Activated CD8-positive, alpha-beta T cell treated with anti-CD3 and anti-CD28 coated beads for 36 hours (primary cell): ENCODE measurements around the gene AK8. TPM values are rescaled to one million over a fixed set of nuclear protein-coding genes. Genes with fewer than 3 reads are reported as not detected.
A peak's percentile ranks its signal among the peaks of the same experiment; 100 is the strongest.

Experiments used
- ATAC-seq: fragments of 200-7000 bp; cut with Tn5 transposase; one replicate; pipeline ENCODE4 v1.10.0; 2021; ENCODE audit warnings: mild to moderate bottlenecking, moderate library complexity
- CTCF ChIA-PET: fragments of 350-600 bp; sonication (Branson Sonifier 250); formaldehyde crosslinking; loops from one replicate; lab custom pipeline; 2021; ENCODE audit warnings: antibody characterized with exemption; lab: Charles Lee
- POLR2A ChIA-PET: fragments of 350-600 bp; sonication (Branson Sonifier 250); formaldehyde crosslinking; loops from one replicate; lab custom pipeline; 2021; ENCODE audit warnings: antibody characterized with exemption; lab: Charles Lee
- DNase-seq: peaks from one replicate; pipeline ENCODE4 v3.0.0-alpha.2; 2020
- H3K27ac Mint-ChIP-seq: one replicate; pipeline ENCODE4 v1.8.0; 2021; ENCODE audit warnings: mild to moderate bottlenecking, mixed read lengths
- H3K27me3 Mint-ChIP-seq: one replicate; pipeline ENCODE4 v1.8.0; 2021; ENCODE audit warnings: mixed read lengths
- H3K36me3 Mint-ChIP-seq: one replicate; pipeline ENCODE4 v1.8.0; 2021; ENCODE audit warnings: low read depth, mixed read lengths
- H3K4me1 Mint-ChIP-seq: one replicate; pipeline ENCODE4 v1.8.0; 2021; ENCODE audit warnings: low read depth, mixed read lengths
- H3K4me3 Mint-ChIP-seq: one replicate; pipeline ENCODE4 v1.8.0; 2021; ENCODE audit warnings: mild to moderate bottlenecking, moderate library complexity, mixed read lengths
- H3K9me3 Mint-ChIP-seq: one replicate; pipeline ENCODE4 v1.8.0; 2021; ENCODE audit warnings: mixed read lengths
- intact Hi-C: fragments of 100-400 bp; cut with micrococcal nuclease; formaldehyde crosslinking; loops from one replicate; pipeline ENCODE4 v1.10.0; 2022
- total RNA-seq, 2 experiments: library from RNA; stranded (reverse); gene quantifications; one replicate each; pipeline ENCODE4 v1.2.3, GENCODE V29; 2021
- TF ChIP-seq, protein P1 (sequence below): fragments of 200-600 bp; IDR thresholded peaks from one replicate; pipeline ENCODE4 v1.8.0; 2022; ENCODE audit warnings: antibody characterized with exemption, mild to moderate bottlenecking

AK8 gene
- total RNA-seq, 2 experiments from 2014 or later, result not detected

DNA sequence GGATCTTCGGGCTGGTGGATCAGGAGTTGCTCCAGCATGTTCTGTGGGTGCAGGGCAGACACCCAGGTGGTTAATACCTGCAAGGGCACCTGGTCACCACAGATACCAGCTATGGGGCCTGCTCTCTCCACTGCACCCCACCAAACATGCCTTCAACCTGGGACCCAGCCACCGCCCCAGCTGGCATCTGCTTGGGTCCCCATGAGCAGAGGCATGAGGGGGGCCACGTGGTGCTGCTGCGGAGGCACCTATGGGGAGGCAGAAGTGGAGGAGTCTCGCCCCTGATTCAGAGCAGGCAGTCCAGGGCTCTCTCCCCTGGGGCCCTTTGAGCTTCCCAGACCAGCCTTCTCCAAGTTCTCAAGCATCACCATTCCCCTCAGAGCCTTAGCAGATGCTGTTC, 2.9 kb downstream of the AK8 start:
- intact Hi-C loops, result no loop called here
- CTCF ChIA-PET, result interaction anchor here (1.0 to 1.3 kb wide), 2 partner anchors 26 kb away, joined by 3 read pairs; no protein-coding TSS in a partner anchor
- Mint-ChIP-seq H3K4me1 (peaks cover 14% of the 10 kb centered on the region), H3K36me3 (no peaks in the 10 kb centered on the region), H3K27me3 (no peaks in the 10 kb centered on the region), H3K4me3 (no peak overlapping the region), H3K27ac (no peak overlapping the region), H3K9me3 (no peaks in the 10 kb centered on the region)
- DNase-seq (no peak), ATAC-seq (no peak)
- TF ChIP-seq, protein P1, sequence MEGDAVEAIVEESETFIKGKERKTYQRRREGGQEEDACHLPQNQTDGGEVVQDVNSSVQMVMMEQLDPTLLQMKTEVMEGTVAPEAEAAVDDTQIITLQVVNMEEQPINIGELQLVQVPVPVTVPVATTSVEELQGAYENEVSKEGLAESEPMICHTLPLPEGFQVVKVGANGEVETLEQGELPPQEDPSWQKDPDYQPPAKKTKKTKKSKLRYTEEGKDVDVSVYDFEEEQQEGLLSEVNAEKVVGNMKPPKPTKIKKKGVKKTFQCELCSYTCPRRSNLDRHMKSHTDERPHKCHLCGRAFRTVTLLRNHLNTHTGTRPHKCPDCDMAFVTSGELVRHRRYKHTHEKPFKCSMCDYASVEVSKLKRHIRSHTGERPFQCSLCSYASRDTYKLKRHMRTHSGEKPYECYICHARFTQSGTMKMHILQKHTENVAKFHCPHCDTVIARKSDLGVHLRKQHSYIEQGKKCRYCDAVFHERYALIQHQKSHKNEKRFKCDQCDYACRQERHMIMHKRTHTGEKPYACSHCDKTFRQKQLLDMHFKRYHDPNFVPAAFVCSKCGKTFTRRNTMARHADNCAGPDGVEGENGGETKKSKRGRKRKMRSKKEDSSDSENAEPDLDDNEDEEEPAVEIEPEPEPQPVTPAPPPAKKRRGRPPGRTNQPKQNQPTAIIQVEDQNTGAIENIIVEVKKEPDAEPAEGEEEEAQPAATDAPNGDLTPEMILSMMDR, result no peak
- POLR2A ChIA-PET, result no interaction called here

DNA sequence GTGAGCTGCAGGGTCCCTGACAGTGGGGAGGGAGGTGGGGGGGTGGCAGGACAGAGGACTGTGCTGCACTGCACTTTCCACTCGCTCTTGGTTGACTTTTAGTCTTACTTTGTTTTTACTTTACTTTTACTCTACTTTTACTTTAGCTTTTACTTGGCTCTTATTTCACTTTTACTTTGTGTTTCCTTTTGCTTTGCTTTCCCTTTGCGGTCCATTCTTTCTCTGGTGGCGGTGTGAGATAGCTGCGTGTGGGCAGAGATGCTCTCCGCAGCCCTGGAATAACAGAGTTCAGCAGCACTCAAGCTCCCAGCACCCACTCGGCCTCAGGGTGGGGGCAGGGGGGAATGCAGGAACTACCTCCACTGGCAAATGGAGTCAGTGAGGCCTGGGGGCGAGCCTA, 4.7 kb downstream of the AK8 start:
- ChIA-PET CTCF (interaction anchor here (1.6 kb wide), 1 partner anchor 27 kb away, joined by 3 read pairs; no protein-coding TSS in a partner anchor), POLR2A (interaction anchor here (1.0 kb wide), 1 partner anchor 9 kb away, joined by 3 read pairs; no protein-coding TSS in a partner anchor)
- DNase-seq (peak; percentile 21), ATAC-seq (peak; percentile 49)
- Mint-ChIP-seq H3K36me3 (no peaks in the 10 kb centered on the region), H3K9me3 (no peaks in the 10 kb centered on the region), H3K4me1 (peaks cover 8% of the 10 kb centered on the region), H3K27ac (peak overlapping the region; percentile 65), H3K27me3 (no peaks in the 10 kb centered on the region), H3K4me3 (peak overlapping the region; percentile 24)
- TF ChIP-seq, protein P1, result no peak
- intact Hi-C loops, result no loop called here

DNA sequence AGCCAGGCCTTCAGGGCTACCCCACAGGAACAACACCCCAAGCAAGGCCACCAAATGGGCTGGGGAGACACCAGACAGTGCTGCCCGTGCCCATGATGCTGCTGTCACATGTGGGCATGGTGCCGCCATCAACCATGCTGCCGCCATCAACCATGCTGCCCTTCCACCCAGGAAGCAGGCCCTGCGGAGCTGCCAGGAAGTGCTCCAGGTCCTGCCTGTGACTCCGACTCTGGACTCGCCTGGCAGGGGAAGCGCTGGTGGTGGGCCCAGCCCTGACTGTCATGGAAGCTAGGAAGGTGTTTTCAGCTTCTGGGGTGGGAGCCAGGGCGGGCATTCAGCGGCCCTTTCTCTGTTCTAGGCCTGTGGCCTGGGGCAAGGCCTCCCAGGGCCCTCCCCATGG, 8.8 kb downstream of the AK8 start:
- TF ChIP-seq, protein P1, result no peak
- Mint-ChIP-seq H3K4me3 (no peak overlapping the region), H3K4me1 (peaks cover 12% of the 10 kb centered on the region), H3K9me3 (no peaks in the 10 kb centered on the region), H3K27me3 (no peaks in the 10 kb centered on the region), H3K27ac (no peak overlapping the region), H3K36me3 (no peaks in the 10 kb centered on the region)
- CTCF ChIA-PET, result no interaction called here
- DNase-seq (no peak), ATAC-seq (no peak)
- POLR2A ChIA-PET, result no interaction called here
- intact Hi-C loops, result no loop called here

DNA sequence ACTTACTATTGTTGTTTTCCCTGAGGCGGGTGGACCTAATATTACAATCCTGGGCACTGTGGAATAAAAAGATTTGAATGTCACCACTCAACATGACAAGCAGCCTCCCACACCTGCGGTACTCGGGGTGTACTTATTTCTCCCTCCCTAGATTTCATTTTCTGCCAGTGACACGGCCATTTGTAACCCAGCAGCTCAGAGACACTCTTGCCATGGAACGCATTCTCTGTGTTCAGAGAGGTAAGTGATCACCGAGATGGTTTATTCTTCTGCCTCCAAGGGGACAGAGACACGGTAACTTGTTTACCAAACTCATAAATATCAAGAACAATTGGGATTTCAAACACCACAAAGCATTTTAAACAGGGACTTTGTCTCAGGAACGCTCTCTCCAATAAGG, 11.2 kb downstream of the AK8 start:
- Mint-ChIP-seq H3K27ac (no peak overlapping the region), H3K4me3 (no peak overlapping the region), H3K27me3 (no peaks in the 10 kb centered on the region), H3K9me3 (no peaks in the 10 kb centered on the region), H3K36me3 (no peaks in the 10 kb centered on the region), H3K4me1 (peaks cover 19% of the 10 kb centered on the region)
- TF ChIP-seq, protein P1, result no peak
- ATAC-seq (no peak), DNase-seq (no peak)
- intact Hi-C loops, result no loop called here
- CTCF ChIA-PET, result no interaction called here
- POLR2A ChIA-PET, result no interaction called here

DNA sequence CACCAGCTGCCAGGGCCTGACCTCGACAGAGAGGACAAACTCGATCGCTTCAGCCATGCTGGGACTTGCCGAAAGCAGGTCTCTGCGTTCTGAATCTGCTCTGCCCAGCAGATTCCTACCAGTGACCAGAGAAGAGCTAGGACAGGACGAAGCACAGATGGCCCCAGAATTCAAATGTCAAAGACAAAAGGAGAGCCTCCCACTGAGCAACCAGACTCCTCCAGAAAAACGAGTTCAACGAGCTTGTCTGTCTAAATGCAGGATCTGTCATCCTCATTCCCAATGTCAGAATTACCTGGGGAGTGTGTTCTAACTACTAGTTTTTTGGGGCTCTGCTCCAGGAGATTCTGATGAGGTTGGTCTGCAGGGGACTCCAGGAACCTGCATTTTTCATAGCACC, 13.4 kb downstream of the AK8 start:
- ChIA-PET POLR2A (interaction anchor here (0.8 to 1.1 kb wide), 4 partner anchors 9 to 39 kb away, joined by 3 to 4 read pairs (median 3); no protein-coding TSS in a partner anchor), CTCF (interaction anchor here (0.6 to 1.0 kb wide), 2 partner anchors 36 to 773 kb away, joined by 3 to 4 read pairs; no protein-coding TSS in a partner anchor)
- intact Hi-C loops, result no loop called here
- Mint-ChIP-seq H3K4me1 (peaks cover 16% of the 10 kb centered on the region), H3K27me3 (no peaks in the 10 kb centered on the region), H3K4me3 (no peak overlapping the region), H3K9me3 (no peaks in the 10 kb centered on the region), H3K36me3 (no peaks in the 10 kb centered on the region), H3K27ac (no peak overlapping the region)
- TF ChIP-seq, protein P1, result no peak
- DNase-seq (no peak), ATAC-seq (no peak)
